H1 (cell line): ENCODE measurements around the gene PHC2. TPM values are rescaled to one million over a fixed set of nuclear protein-coding genes. Genes with fewer than 3 reads are reported as not detected.
A peak's percentile ranks its signal among the peaks of the same experiment; 100 is the strongest.

ENCODE experiments used
- CTCF ChIA-PET: fragments of 300-600 bp; sonication (Branson Sonifier 250); formaldehyde crosslinking; loops from one replicate; lab custom pipeline; 2021; ENCODE audit not compliant: partially characterized antibody; lab: Charles Lee
- POLR2A ChIA-PET: fragments of 300-600 bp; sonication (Branson Sonifier 250); formaldehyde crosslinking; loops from one replicate; lab custom pipeline; 2021; ENCODE audit warnings: inconsistent platforms; ENCODE audit not compliant: partially characterized antibody; lab: Charles Lee
- DNase-seq, 2 experiments: peaks; one replicate each; pipeline versions ENCODE4 v3.0.0 to v3.0.0-alpha.2; 2010 to 2022; ENCODE audit warnings: low spot score in 2 of 2, low read depth in 1 of 2, mixed read lengths in 1 of 2
- FAIRE-seq: peaks from 2 replicates; lab custom pipeline; 2011; peaks lifted over from hg19 to GRCh38; lab: Jason Lieb, UNC
- H2AFZ ChIP-seq: 2 replicates; pipeline ENCODE4 v1.8.1; 2012; ENCODE audit warnings: low read length, inconsistent platforms
- H2AK5ac ChIP-seq: 2 replicates; pipeline ENCODE4 v1.6.1; 2013; ENCODE audit warnings: low read depth, low read length
- H2BK120ac ChIP-seq: replicated peaks from 2 replicates; pipeline ENCODE3; 2013; ENCODE audit warnings: low read depth, low read length, inconsistent platforms
- H2BK12ac ChIP-seq: 2 replicates; pipeline ENCODE4 v1.6.1; 2013; ENCODE audit warnings: low read depth, low read length
- H2BK15ac ChIP-seq: 2 replicates; pipeline ENCODE4 v1.6.1; 2013; ENCODE audit warnings: low read length
- H2BK20ac ChIP-seq: 2 replicates; pipeline ENCODE4 v1.6.1; 2013; ENCODE audit warnings: low read length
- H2BK5ac ChIP-seq: 2 replicates; pipeline ENCODE4 v1.6.1; 2013; ENCODE audit warnings: low read depth, low read length
- H3K14ac ChIP-seq: 2 replicates; pipeline ENCODE4 v1.6.1; 2013; ENCODE audit warnings: inconsistent platforms; ENCODE audit not compliant: insufficient read length
- H3K18ac ChIP-seq: 2 replicates; pipeline ENCODE4 v1.6.1; 2013; ENCODE audit warnings: low read length; ENCODE audit errors: extremely low read depth
- H3K23ac ChIP-seq: 2 replicates; pipeline ENCODE4 v1.6.1; 2013; ENCODE audit warnings: inconsistent platforms; ENCODE audit not compliant: insufficient read length
- H3K23me2 ChIP-seq: 2 replicates; pipeline ENCODE4 v1.6.1; 2013; ENCODE audit warnings: low read depth, low read length
- H3K27ac ChIP-seq: 2 replicates; pipeline ENCODE4 v1.6.1; 2011; ENCODE audit warnings: low read depth, low read length, inconsistent platforms
- H3K27me3 ChIP-seq, 4 experiments: replicated peaks in 1 of 4; 1 replicate in 1 of 4; 2 replicates in 3 of 4; pipeline versions ENCODE4 v1.6.1 to v1.8.1; 2011 to 2013; ENCODE audit warnings: low read length in 3 of 4, mild to moderate bottlenecking in 3 of 4, inconsistent platforms in 2 of 4, mixed read lengths in 2 of 4, moderate library complexity in 1 of 4; ENCODE audit not compliant: control insufficient read depth in 3 of 4, insufficient read depth in 3 of 4; ENCODE audit errors: extremely low read depth in 1 of 4
- H3K36me3 ChIP-seq, 4 experiments: 2 replicates each; pipeline versions ENCODE4 v1.6.1 to v1.8.1; 2011 to 2013; ENCODE audit warnings: mild to moderate bottlenecking in 4 of 4, low read length in 3 of 4, moderate library complexity in 2 of 4, control low read depth in 1 of 4, inconsistent platforms in 1 of 4; ENCODE audit not compliant: insufficient read depth in 4 of 4, control insufficient read depth in 2 of 4
- H3K4ac ChIP-seq: replicated peaks from 2 replicates; pipeline ENCODE3; 2013; ENCODE audit warnings: low read length, low read depth, mixed read lengths, inconsistent platforms; ENCODE audit not compliant: insufficient read length
- H3K4me1 ChIP-seq, 4 experiments: replicated peaks in 1 of 4; 1 replicate in 1 of 4; 2 replicates in 3 of 4; pipeline versions ENCODE4 v1.6.1 to v1.8.1; 2011 to 2013; ENCODE audit warnings: low read length in 3 of 4, inconsistent platforms in 2 of 4, mixed read lengths in 1 of 4; ENCODE audit not compliant: insufficient read depth in 4 of 4, control insufficient read depth in 3 of 4
- H3K4me2 ChIP-seq, 2 experiments: 2 replicates each; pipeline versions ENCODE4 v1.6.1 to v1.8.1; 2011 to 2013; ENCODE audit warnings: low read depth in 2 of 2, low read length in 2 of 2, control low read depth in 1 of 2, inconsistent platforms in 1 of 2, mild to moderate bottlenecking in 1 of 2; ENCODE audit not compliant: insufficient read depth in 1 of 2
- H3K4me3 ChIP-seq, 4 experiments: fragments of 200-600, 300-600 bp in 1 of 4; sonication (generic), shearing (Covaris generic), sonication (Bioruptor Twin) in 1 of 4; 2 replicates each; pipeline versions ENCODE4 v1.5.1 to v1.8.1; 2011 to 2016; ENCODE audit warnings: low read length in 4 of 4, low read depth in 3 of 4, control low read depth in 2 of 4, inconsistent platforms in 2 of 4, mild to moderate bottlenecking in 2 of 4, mixed read lengths in 1 of 4, moderate library complexity in 1 of 4; ENCODE audit not compliant: insufficient read depth in 2 of 4; ENCODE audit errors: extremely low read depth in 1 of 4
- H3K56ac ChIP-seq: replicated peaks from 2 replicates; pipeline ENCODE3; 2013; ENCODE audit warnings: low read depth, mild to moderate bottlenecking, mixed read lengths, low read length, inconsistent platforms; ENCODE audit not compliant: insufficient read length
- H3K79me1 ChIP-seq: 2 replicates; pipeline ENCODE4 v1.6.1; 2013; ENCODE audit warnings: low read depth, low read length, control low read depth
- H3K79me2 ChIP-seq, 2 experiments: 2 replicates each; pipeline versions ENCODE4 v1.6.1 to v1.8.1; 2012 to 2013; ENCODE audit warnings: low read length in 2 of 2, mild to moderate bottlenecking in 2 of 2, inconsistent platforms in 1 of 2; ENCODE audit not compliant: insufficient read depth in 2 of 2, control insufficient read depth in 1 of 2
- H3K9ac ChIP-seq, 4 experiments: replicated peaks in 1 of 4; 1 replicate in 1 of 4; 2 replicates in 3 of 4; pipeline versions ENCODE4 v1.6.1 to v1.8.1; 2011 to 2013; ENCODE audit warnings: low read depth in 3 of 4, low read length in 3 of 4, control low read depth in 2 of 4, mild to moderate bottlenecking in 2 of 4, moderate library complexity in 2 of 4, inconsistent platforms in 1 of 4; ENCODE audit errors: extremely low read depth in 1 of 4
- H3K9me3 ChIP-seq, 2 experiments: 2 replicates each; pipeline versions ENCODE4 v1.6.1 to v1.8.1; 2012 to 2013; ENCODE audit warnings: mild to moderate bottlenecking in 2 of 2, moderate library complexity in 2 of 2, control low read depth in 1 of 2, inconsistent platforms in 1 of 2, low read depth in 1 of 2, low read length in 1 of 2, mixed read lengths in 1 of 2; ENCODE audit not compliant: insufficient read depth in 2 of 2
- H4K20me1 ChIP-seq, 2 experiments: replicated peaks in 1 of 2; 2 replicates each; pipeline versions ENCODE3 to v1.8.1; 2011 to 2013; ENCODE audit warnings: inconsistent platforms in 2 of 2, low read length in 2 of 2, mild to moderate bottlenecking in 1 of 2; ENCODE audit not compliant: insufficient read depth in 2 of 2, control insufficient read depth in 1 of 2
- H4K5ac ChIP-seq: 2 replicates; pipeline ENCODE4 v1.6.1; 2013; ENCODE audit warnings: low read length, low read depth, mixed read lengths, inconsistent platforms; ENCODE audit not compliant: insufficient read length
- H4K8ac ChIP-seq: 2 replicates; pipeline ENCODE4 v1.8.0; 2013; ENCODE audit warnings: mild to moderate bottlenecking, moderate library complexity, low read length, inconsistent platforms; ENCODE audit not compliant: insufficient read depth; ENCODE audit errors: extremely low read depth
- H4K91ac ChIP-seq: replicated peaks from 2 replicates; pipeline ENCODE3; 2013; ENCODE audit warnings: low read length, mixed read lengths, inconsistent platforms; ENCODE audit not compliant: insufficient read length
- CREB1 ChIP-seq: IDR thresholded peaks from 2 replicates; pipeline ENCODE4 v1.6.1; 2012; ENCODE audit warnings: inconsistent platforms
- EP300 ChIP-seq, 2 experiments: IDR thresholded peaks; 1 replicate in 1 of 2; 2 replicates in 1 of 2; pipeline ENCODE4 v1.6.1; 2011 to 2012; ENCODE audit warnings: low read depth in 2 of 2, low read length in 2 of 2, mild to moderate bottlenecking in 2 of 2, borderline replicate concordance in 1 of 2, inconsistent platforms in 1 of 2, moderate library complexity in 1 of 2
- EZH2 ChIP-seq: fragments of 200-600 bp; sonication (generic); IDR thresholded peaks from 2 replicates; pipeline ENCODE4 v1.7.1; 2012; ENCODE audit warnings: low read depth, mild to moderate bottlenecking, moderate library complexity, low read length, inconsistent platforms; ENCODE audit not compliant: severe bottlenecking
- GTF2F1 ChIP-seq: IDR thresholded peaks from 2 replicates; pipeline ENCODE4 v1.6.1; 2012; ENCODE audit warnings: low read depth, low read length, improper control_type of control experiment, borderline replicate concordance
- KDM1A ChIP-seq: fragments of 200-600, 300-600 bp; sonication (generic); IDR thresholded peaks from 2 replicates; pipeline ENCODE4 v1.7.1; 2016; ENCODE audit warnings: mild to moderate bottlenecking, low read length, borderline replicate concordance
- KDM4A ChIP-seq: IDR thresholded peaks from one replicate; pipeline ENCODE4 v1.7.1; 2012; ENCODE audit warnings: low read depth, mild to moderate bottlenecking, moderate library complexity, low read length, inconsistent platforms; ENCODE audit not compliant: severe bottlenecking
- KDM5A ChIP-seq: fragments of 200-600 bp; IDR thresholded peaks from 2 replicates; pipeline ENCODE4 v1.7.1; 2012; ENCODE audit warnings: mild to moderate bottlenecking, low read length, inconsistent platforms, mixed read lengths
- MAFK ChIP-seq: IDR thresholded peaks from 2 replicates; pipeline ENCODE4 v1.6.1; 2012; ENCODE audit warnings: low read depth, mild to moderate bottlenecking, improper control_type of control experiment, low read length
- POLR2AphosphoS5 ChIP-seq: IDR thresholded peaks from 2 replicates; pipeline ENCODE4 v1.6.1; 2011; ENCODE audit warnings: low read depth, low read length
- RXRA ChIP-seq: IDR thresholded peaks from 2 replicates; pipeline ENCODE4 v1.6.1; 2011; ENCODE audit warnings: low read depth, mild to moderate bottlenecking, low read length, moderate library complexity; ENCODE audit not compliant: insufficient read depth
- SIN3A ChIP-seq, 2 experiments: IDR thresholded peaks in 1 of 2; conservative IDR thresholded peaks in 1 of 2; 2 replicates each; pipeline ENCODE4 v1.6.1; 2011 to 2012; ENCODE audit warnings: low read length in 2 of 2, improper control_type of control experiment in 1 of 2, low read depth in 1 of 2, mild to moderate bottlenecking in 1 of 2
- TAF7 ChIP-seq: optimal IDR thresholded peaks from 2 replicates; pipeline ENCODE3; 2011; ENCODE audit warnings: low read depth, mild to moderate bottlenecking, inconsistent platforms, low read length, moderate library complexity, borderline replicate concordance
- WGBS, 2 experiments: shearing (Covaris generic) in 1 of 2; methylation state at CpG; one replicate each; pipeline versions ENCODE4 v1.1.6 to v1.1.7; 2013 to 2015; ENCODE audit warnings: low lambda C conversion rate in 2 of 2, mixed read lengths in 2 of 2, inconsistent platforms in 1 of 2, low coverage in 1 of 2, missing lambda C conversion rate in 1 of 2; ENCODE audit not compliant: insufficient replicate concordance in 2 of 2, insufficient coverage in 1 of 2, insufficient read length in 1 of 2; ENCODE audit errors: extremely low coverage in 1 of 2, missing lambda C conversion rate in 1 of 2; 5-methylcytosine and 5-hydroxymethylcytosine counted together
- polyA plus RNA-seq, 7 experiments: library from polyadenylated mRNA; depleted of rRNA in 3 of 7; stranded (reverse) in 5 of 7; unstranded in 2 of 7; fragments of >200 nt in 5 of 7; fragments of 200-250 nt in 2 of 7; gene quantifications; 1 replicate in 5 of 7; 2 replicates in 1 of 7; 4 replicates in 1 of 7; pipeline versions ENCODE4 v1.2.1 to v1.2.3, GENCODE V29; 2011 to 2013; ENCODE audit warnings: missing spikeins in 2 of 7, mixed read lengths in 2 of 7
- total RNA-seq: library from RNA; stranded (reverse); fragmentation: NEBNext Ultra II Directional; extraction: Animal tissue kit (Norgen Biotek cat#: 25700); gene quantifications from 2 replicates; pipeline ENCODE4 v1.2.1, GENCODE V29; 2021

The PHC2 gene
- total and polyA plus RNA-seq, 2 of the 8 experiments (the other 6 are each of a cell fraction or from before 2014, with no cell fraction given), result 5.6 to 14.2 TPM

GRCh38 chr1:33443705-33444180, 12.8 kb upstream of the PHC2 start:
- Histone ChIP-seq H4K91ac (no peak overlapping the region), H3K4me3 (no peak overlapping the region), H3K4me1 (peaks cover 0 to 4% (median 2%) of the 10 kb centered on the region in 4 experiments; a peak in 4 of 7 replicates), H3K9me3 (no peaks in the 10 kb centered on the region), H3K14ac (no peak overlapping the region), H3K4ac (no peak overlapping the region), H2AK5ac (no peak overlapping the region), H4K20me1 (no peaks in the 10 kb centered on the region), H3K36me3 (no peaks in the 10 kb centered on the region), H2BK120ac (no peak overlapping the region), H3K27me3 (no peaks in the 10 kb centered on the region), H3K23me2 (no peaks in the 10 kb centered on the region; the same call in 1 of the 2 replicates), H4K5ac (no peak overlapping the region), H2BK12ac (no peak overlapping the region), H3K79me1 (no peaks in the 10 kb centered on the region), H3K9ac (no peak overlapping the region), H3K79me2 (no peaks in the 10 kb centered on the region), H2BK15ac (no peak overlapping the region), H2BK20ac (no peak overlapping the region), H2AFZ (no peak overlapping the region), H4K8ac (no peak overlapping the region), H3K4me2 (no peak overlapping the region), H3K27ac (no peak overlapping the region), H3K23ac (no peak overlapping the region), H3K18ac (0 out of 2 replicates have a peak overlapping the region, but pooled peaks have one; percentile 15), H2BK5ac (no peak overlapping the region), H3K56ac (no peak overlapping the region)
- DNase-seq (no peak), FAIRE-seq (no peak)
- ChIA-PET CTCF (interaction anchor here (0.5 to 2.6 kb wide), 5 partner anchors 12 to 296 kb away, joined by 3 to 10 read pairs (median 3); no protein-coding TSS in a partner anchor), POLR2A (no interaction called here)
- WGBS, 2 experiments, result 81% methylated on average over 6 of the region's 6 CpGs; no CpG with 5 or more reads in 1 of the 2 experiments
- TF ChIP-seq GTF2F1 (no peak), KDM4A (no peak), KDM5A (no peak), KDM1A (no peak), TAF7 (no peak), EZH2 (no peak), EP300 (IDR thresholded peaks at IDR 0.05; ENCODE audit: borderline replicate concordance in 1 of 2, low read depth in 2 of 2, low read length in 2 of 2) (no peak), POLR2AphosphoS5 (no peak), CREB1 (no peak), MAFK (no peak), SIN3A (conservative IDR thresholded peaks at IDR 0.05 in 1 of 2, IDR thresholded peaks at IDR 0.05 in 1 of 2; ENCODE audit: low read depth in 1 of 2, low read length in 2 of 2) (no peak), RXRA (no peak)
